GM19099 (cell line): ENCODE data around the gene RWDD3.

ENCODE experiments used
- POLR2A ChIP-seq: IDR thresholded peaks from 3 replicates; pipeline ENCODE4 v1.6.1; 2011; ENCODE audit warnings: low read depth; ENCODE audit not compliant: insufficient read length; ENCODE audit errors: extremely low read depth

Gene RWDD3, protein sequence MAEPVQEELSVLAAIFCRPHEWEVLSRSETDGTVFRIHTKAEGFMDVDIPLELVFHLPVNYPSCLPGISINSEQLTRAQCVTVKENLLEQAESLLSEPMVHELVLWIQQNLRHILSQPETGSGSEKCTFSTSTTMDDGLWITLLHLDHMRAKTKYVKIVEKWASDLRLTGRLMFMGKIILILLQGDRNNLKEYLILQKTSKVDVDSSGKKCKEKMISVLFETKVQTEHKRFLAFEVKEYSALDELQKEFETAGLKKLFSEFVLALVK

DNA sequence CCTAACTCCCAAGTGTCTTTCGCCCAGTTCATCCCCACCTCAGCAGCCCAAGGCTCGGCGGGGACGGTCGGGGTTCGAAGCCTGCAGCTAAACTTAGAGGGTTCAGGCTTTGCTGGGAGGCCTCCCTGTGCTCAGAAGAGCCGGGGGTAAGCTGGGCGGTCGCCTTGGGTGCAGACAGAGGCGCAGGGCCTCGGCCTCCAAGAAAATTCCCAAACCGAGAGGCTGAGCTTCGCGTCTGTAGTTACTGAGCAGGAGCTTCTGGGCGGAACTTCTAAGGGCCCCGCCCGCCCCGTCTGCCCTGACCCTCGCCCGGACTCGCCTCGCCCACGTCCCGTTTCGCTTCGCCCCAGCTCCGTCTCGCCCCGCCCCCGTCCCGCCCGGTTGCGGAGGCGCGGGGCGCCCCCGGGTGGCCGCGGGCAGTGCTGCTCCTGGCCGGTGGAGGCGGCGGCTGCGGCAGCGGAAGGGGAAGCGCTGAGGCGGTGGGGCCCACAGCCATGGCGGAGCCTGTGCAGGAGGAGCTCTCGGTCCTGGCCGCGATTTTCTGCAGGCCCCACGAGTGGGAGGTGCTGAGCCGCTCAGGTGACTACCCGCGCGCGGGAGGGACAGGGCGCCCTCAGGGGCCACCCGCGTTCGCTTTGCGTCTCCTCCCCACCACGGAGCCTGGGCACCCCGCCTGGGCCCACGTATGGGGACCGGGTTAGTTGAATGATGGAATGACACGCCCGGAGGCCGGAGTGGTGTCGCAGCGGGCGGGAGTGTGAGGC lies at the start of gene RWDD3:
Gene RWDD3, plus strand, starts transcription at position 474 of the 764 bp plus-strand sequence. Its CDS starts 21 bp downstream, at position 495.
- peak; percentile 88 for TF ChIP-seq POLR2A

DNA sequence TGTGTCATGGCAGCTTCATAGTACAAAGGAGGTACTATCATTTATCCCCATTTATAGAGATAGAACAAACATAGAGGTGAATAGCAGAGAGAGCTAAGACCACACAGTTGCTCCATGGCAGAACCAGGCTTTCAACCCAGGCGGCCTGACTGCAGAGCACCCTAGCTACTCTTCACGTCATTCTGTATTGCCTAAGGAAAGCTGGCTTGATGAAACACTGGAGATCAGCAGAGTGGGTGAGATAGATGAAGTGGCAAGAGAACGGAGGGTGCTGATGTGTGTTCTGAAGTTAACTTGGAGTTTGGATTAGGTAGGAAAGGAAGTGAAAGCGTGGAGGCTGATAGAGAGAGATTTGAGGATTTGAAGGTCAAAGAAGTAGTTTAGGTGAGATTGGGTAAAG lies 47.9 kb upstream of the RWDD3 start:
- no peak for TF ChIP-seq POLR2A

DNA sequence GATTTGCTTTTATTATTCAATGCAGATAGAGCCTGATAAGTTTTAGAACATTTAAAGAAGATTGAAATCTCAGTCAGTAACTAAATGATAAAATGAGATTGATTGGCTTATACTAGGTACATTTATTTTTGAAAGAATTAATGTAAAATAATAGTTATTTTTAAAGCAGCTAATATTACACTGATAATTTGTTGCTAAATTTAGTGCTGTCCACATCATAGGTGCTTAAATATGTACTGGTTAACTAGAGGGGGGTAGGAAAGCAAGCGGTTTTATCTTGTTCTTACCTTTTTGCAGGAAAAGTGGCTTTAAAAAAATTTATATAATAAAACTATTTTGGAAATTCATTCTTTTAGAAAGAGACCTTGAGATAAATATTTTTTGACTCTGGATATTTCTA lies 40.4 kb upstream of the RWDD3 start:
- no peak for TF ChIP-seq POLR2A

DNA sequence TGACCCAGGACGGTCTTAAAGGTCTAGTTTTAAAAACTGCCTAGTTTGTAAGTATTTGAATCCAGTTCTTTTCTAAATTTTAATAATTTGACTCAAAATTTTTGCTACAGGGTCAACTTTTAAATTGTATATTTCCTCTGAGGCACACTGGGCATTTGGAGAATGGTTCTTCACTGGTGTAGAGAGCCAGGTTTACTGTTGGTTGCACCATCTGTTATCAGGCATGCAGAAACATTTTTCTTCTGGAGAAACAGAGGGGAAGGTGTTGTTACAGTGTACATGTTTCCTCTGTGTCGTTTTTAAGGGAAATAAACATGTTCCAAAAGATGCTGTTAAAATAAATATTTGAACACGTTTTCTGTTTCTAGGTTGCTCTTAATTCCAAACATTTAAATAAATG lies 39.0 kb upstream of the RWDD3 start:
- TF ChIP-seq POLR2A = no peak

DNA sequence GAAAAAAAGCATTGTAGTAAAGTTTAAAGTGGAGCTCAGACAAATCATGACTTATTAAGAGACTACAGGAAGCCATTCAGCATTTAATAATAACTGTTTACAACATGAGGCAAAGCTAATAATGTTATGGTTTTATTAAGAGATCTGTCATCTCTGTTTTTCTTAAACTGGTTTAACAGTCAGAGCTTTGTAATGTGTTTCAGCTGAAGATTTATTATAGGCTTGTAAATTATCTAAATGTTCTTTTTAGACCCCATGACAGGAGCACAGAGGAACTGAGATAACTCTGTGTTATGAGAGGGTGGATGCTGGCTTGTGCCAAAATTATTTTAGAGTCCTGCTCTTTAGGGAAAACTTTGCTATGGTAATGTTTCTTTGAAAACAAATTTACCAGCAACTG lies 38.0 kb upstream of the RWDD3 start:
- no peak for TF ChIP-seq POLR2A

DNA sequence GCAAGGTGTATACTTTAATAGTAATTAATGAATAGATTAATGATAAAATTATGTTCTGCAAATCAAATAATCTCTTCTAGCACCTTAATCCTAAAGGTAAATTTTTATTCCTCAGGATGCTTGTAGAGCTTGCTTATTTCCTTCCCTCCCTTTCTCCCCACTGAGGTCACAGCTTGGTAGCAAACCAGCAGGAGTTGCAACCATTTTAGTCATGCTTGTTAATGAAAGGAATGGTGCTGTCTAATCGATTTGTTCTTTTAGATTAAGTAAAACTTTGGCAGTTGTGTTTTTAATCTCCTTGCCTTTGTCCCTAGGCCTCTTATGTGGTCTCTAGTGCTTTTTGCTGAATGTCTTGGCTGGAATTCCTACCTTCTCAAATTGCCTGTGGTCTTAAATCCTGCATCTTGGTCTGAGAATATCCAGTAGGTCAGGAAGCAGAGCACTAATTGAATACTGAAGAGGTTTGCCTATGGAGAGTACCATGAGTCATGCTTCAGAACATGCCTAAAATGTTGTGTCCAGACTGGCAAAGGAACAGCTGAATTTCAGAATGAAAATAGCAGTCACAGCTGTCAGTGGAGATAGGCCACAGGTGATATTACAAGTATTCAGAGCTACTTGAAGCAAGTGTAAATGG lies 36.3 kb upstream of the RWDD3 start:
- TF ChIP-seq POLR2A = no peak

DNA sequence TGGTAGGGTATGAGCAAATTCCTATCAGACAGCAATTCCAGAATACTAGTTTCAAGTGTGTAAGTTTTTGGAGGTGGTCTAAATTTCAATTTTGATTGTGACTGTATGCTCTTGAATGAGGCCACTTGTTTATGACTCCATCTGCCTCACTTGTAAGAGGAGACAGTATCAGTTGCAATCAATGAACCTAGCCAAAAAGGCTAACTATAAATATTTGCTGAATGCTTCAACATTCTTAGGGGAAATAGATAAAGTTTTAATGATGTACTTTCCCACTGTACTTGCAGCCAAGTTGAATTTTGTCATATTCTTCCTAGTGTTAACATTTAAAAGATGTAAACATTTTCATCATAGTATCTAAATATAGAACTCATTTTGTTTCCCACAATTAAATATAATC lies 32.1 kb upstream of the RWDD3 start:
- no peak for TF ChIP-seq POLR2A

DNA sequence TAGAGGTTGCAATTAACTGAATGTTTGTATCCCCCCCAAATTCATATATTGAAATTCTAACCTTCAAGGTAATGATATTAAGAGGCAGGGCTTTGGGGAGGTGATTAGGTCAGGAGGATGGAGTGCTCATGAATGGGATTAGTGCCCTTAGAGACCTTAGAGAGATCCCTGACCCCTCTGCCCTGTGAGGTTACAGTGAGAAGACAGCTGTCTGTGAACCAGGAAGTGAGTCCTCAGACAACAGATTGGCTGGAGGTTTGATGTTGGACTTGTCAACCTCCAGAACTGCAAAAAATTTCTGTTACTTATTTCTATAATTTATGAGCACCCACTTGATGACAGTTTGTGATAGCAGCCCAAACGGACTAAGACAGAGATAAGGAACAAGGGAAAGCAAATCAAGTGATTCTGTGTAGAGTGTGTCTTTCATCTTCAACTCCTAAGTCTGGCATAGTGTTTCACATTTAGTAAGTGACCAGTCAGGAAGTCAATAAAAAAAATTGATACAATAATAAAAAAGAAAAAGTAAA lies 30.0 kb upstream of the RWDD3 start:
- no peak for TF ChIP-seq POLR2A

DNA sequence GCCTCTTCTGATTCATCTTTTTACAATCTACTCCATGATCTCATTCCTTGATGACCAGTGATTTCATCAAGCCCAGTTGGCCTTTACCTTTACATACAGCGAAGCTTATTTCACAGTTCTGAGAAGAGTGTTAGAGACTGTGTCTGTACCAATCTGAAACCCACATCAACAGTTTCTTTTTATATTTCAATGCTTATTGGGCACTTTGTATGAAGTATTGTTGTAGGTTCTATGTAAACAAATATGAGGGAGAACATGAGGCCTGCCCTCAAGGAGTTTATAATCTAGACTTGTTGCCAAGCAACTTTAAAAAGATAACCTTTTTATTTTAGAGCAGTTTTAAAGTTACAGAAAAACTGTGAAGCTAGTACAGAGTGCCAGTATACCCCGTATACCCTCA lies 27.5 kb upstream of the RWDD3 start:
- no peak for TF ChIP-seq POLR2A

DNA sequence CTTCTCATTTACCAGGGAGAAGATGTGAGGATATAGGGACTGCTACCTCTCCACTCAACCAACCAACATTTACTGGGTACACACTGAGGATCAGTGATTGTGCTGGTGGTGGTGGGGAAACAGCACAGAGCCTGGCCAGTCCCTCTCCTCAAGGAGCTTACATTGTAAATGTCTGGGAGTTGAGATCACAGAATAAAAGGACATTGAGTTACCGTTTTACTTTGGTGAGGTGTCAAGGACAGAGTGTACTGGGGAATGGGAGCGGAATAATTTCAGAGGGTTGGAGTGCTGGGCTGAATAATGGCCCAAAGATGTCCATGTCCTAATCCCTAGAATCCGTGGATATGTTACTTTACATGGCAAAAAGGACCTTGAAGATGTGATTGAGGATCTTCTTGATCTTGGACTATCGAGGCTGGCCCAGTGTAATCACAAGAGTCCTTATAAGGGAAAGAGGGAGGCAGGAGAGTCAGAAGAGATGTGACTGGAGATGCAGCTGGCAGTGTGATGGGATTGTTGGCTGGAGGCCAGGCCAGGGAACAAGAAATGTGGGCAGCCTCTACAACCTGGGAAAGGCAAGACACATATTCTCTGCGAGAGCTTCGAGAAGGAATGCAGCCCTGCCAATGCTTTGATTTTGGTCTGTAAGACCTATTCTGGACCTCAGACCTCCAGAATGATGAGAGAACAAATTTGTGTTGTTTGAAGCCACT lies 26.6 kb upstream of the RWDD3 start:
- no peak for TF ChIP-seq POLR2A

DNA sequence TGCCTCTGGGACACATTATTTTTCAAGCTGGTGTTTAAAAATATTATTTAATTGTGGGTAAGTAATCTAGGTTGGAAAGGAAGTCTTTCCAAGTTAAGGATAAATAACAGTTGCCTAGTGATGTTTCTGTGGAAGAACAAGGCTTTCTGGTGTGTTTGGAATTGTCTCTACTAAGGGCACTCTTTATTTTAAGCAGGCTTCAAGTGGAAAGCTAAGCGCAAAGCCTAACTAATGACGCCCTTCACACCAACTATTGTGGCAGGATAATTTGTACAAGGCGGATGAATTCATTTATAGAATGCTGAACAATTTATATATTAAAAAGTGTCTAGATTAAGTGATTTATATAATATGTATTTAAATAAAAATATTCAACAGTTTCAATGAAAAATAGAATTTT lies 25.1 kb upstream of the RWDD3 start:
- TF ChIP-seq POLR2A = no peak

DNA sequence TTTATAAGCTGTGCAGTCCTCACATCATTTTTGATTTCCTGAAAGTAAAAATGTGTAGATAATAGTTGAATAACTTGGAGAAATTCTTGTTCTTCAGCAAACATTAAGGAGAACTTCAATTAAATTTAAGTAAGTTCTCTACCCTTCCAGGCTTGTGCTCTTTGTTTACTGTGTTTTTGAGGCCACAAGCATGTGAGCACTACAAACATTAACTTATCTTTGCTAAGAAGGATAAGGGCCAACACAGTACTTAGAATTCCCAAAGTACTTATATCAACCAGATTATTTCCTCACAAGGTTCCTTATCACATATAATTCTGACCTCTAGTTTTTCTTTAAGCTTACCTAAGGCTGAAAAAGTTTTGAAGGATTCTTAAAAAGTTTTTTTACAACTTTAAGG lies 24.7 kb upstream of the RWDD3 start:
- TF ChIP-seq POLR2A = no peak

DNA sequence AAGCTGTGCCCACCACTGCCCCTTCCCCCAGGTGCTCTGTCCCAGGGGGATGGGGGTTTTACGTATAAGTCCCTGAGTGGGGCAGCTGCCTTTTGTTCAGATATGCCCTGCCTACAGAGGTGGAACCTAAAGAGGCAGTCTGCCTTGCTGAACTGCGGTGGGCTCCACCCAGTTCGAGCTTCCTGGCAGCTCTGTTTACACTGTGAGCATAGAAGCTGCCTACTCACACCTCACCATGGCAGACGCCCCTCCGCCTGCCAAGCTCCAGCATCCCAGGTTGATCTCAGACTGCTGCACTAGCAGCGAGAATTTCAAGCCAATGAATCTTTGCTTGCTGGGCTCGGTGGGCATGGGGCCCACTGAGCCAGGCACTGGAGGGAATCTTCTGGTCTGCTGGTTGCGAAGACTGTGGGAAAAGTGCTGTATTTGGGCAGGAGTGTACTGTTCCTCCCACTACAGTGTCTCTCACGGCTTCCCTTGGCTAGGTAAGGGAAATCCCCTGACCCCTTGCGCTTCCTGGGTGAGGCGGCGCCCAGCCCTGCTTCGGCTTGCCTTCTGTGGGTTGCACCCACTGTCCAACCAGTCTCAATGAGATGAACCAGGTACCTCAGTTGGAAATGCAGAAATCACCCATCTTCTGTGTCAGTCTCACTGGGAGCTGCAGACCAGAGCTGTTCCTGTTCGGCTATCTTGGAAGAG lies 17.6 kb upstream of the RWDD3 start:
- no peak for TF ChIP-seq POLR2A

DNA sequence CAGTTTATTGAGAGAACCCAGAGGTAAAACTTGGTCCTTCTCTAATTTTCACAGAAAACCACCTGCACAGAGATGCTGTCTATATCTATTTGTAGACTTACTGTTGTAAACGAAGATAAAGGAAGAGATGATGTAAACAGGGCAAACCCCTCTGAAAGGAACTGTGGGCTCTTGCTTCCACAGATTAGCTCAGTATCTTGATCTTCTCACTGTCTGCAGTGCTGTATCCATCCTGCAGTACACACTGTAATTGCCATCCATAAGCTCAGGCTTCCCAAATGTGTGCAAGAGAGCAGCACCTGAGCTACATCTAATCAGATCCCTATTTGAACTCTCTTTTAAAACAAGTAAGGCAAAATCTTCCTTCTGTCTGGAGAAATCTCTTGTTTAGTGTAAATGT lies 16.6 kb upstream of the RWDD3 start:
- TF ChIP-seq POLR2A = no peak
